ENCODE measurements around the gene PRRG2. TPM values are rescaled to one million over a fixed set of nuclear protein-coding genes. Genes with fewer than 3 reads are reported as not detected.
"Not testable (repeated sequence)": the region's sequence is repeated elsewhere in the genome, so short reads cannot be mapped to it uniquely, and the experiment has no call there.

PRRG2 gene
- polyA plus RNA-seq, 1 donor, result 11.4 TPM

- no peaks in the 10 kb centered on the region for H3K27me3 ChIP-seq (ENCODE audit: control insufficient read depth, insufficient read depth, low read length)
- no peaks in the 10 kb centered on the region for H3K4me1 ChIP-seq (ENCODE audit: control insufficient read depth, insufficient read depth, low read length)
- WGBS (ENCODE audit: insufficient coverage, low lambda C conversion rate), result no CpG with 5 or more reads among the region's 7 CpGs
- peaks cover 79% of the 10 kb centered on the region for H3K36me3 ChIP-seq (ENCODE audit: control insufficient read depth, insufficient read depth, low read length)
- no peaks in the 10 kb centered on the region for H3K9me3 ChIP-seq (ENCODE audit: control insufficient read depth, low read depth, low read length)
- H3K27ac ChIP-seq (ENCODE audit: low read length), result no peak overlapping the region
- H3K4me3 ChIP-seq (ENCODE audit: low read length), result no peak overlapping the region
- no peak for DNase-seq
These were observed 24.5 kb downstream of the PRRG2 start for GRCh38 chr19:49605605-49606004.

GRCh38 chr19:49609499-49610092 is 28.5 kb downstream of the PRRG2 start:
- Histone ChIP-seq H3K4me1 (ENCODE audit: control insufficient read depth, insufficient read depth, low read length) (peaks cover 7% of the 10 kb centered on the region), H3K9me3 (ENCODE audit: control insufficient read depth, low read depth, low read length) (no peaks in the 10 kb centered on the region), H3K27me3 (ENCODE audit: control insufficient read depth, insufficient read depth, low read length) (no peaks in the 10 kb centered on the region), H3K4me3 (ENCODE audit: low read length) (no peak overlapping the region), H3K27ac (ENCODE audit: low read length) (no peak overlapping the region), H3K36me3 (ENCODE audit: control insufficient read depth, insufficient read depth, low read length) (peaks cover 70% of the 10 kb centered on the region)
- no peak for DNase-seq
- WGBS (ENCODE audit: insufficient coverage, low lambda C conversion rate), result 93% methylated on average over 3 of the region's 12 CpGs

GRCh38 chr19:49613374-49613773 is 32.3 kb downstream of the PRRG2 start:
- Histone ChIP-seq H3K4me3 (ENCODE audit: low read length) (no peak overlapping the region), H3K27ac (ENCODE audit: low read length) (no peak overlapping the region), H3K36me3 (ENCODE audit: control insufficient read depth, insufficient read depth, low read length) (peaks cover 73% of the 10 kb centered on the region), H3K27me3 (ENCODE audit: control insufficient read depth, insufficient read depth, low read length) (no peaks in the 10 kb centered on the region), H3K4me1 (ENCODE audit: control insufficient read depth, insufficient read depth, low read length) (peaks cover 7% of the 10 kb centered on the region), H3K9me3 (ENCODE audit: control insufficient read depth, low read depth, low read length) (peaks cover 4% of the 10 kb centered on the region)
- WGBS (ENCODE audit: insufficient coverage, low lambda C conversion rate), result 80% methylated on average over 2 of the region's 4 CpGs
- DNase-seq, result no peak

GRCh38 chr19:49614096-49614833 is 33.1 kb downstream of the PRRG2 start:
- DNase-seq, result no peak
- Histone ChIP-seq H3K36me3 (ENCODE audit: control insufficient read depth, insufficient read depth, low read length) (peaks cover 69% of the 10 kb centered on the region), H3K9me3 (ENCODE audit: control insufficient read depth, low read depth, low read length) (peaks cover 4% of the 10 kb centered on the region), H3K4me3 (ENCODE audit: low read length) (no peak overlapping the region), H3K27ac (ENCODE audit: low read length) (no peak overlapping the region), H3K27me3 (ENCODE audit: control insufficient read depth, insufficient read depth, low read length) (no peaks in the 10 kb centered on the region), H3K4me1 (ENCODE audit: control insufficient read depth, insufficient read depth, low read length) (peaks cover 7% of the 10 kb centered on the region)
- WGBS (ENCODE audit: insufficient coverage, low lambda C conversion rate), result 100% methylated on average over 3 of the region's 19 CpGs

- no peak for DNase-seq
- no CpG with 5 or more reads among the region's 23 CpGs for WGBS (ENCODE audit: insufficient coverage, low lambda C conversion rate)
- H3K27ac ChIP-seq (ENCODE audit: low read length), result no peak overlapping the region
- H3K4me1 ChIP-seq (ENCODE audit: control insufficient read depth, insufficient read depth, low read length), result peaks cover 7% of the 10 kb centered on the region
- no peak overlapping the region for H3K4me3 ChIP-seq (ENCODE audit: low read length)
- H3K36me3 ChIP-seq (ENCODE audit: control insufficient read depth, insufficient read depth, low read length), result peaks cover 69% of the 10 kb centered on the region
- H3K27me3 ChIP-seq (ENCODE audit: control insufficient read depth, insufficient read depth, low read length), result no peaks in the 10 kb centered on the region
- H3K9me3 ChIP-seq (ENCODE audit: control insufficient read depth, low read depth, low read length), result peaks cover 4% of the 10 kb centered on the region
These were observed 34.7 kb downstream of the PRRG2 start for GRCh38 chr19:49615861-49616260.

GRCh38 chr19:49616532-49616931 is 35.4 kb downstream of the PRRG2 start:
- H3K4me3 ChIP-seq (ENCODE audit: low read length), result no peak overlapping the region
- no peak for DNase-seq
- peaks cover 4% of the 10 kb centered on the region for H3K9me3 ChIP-seq (ENCODE audit: control insufficient read depth, low read depth, low read length)
- no peaks in the 10 kb centered on the region for H3K27me3 ChIP-seq (ENCODE audit: control insufficient read depth, insufficient read depth, low read length)
- H3K4me1 ChIP-seq (ENCODE audit: control insufficient read depth, insufficient read depth, low read length), result peaks cover 7% of the 10 kb centered on the region
- no CpG with 5 or more reads among the region's 7 CpGs for WGBS (ENCODE audit: insufficient coverage, low lambda C conversion rate)
- H3K27ac ChIP-seq (ENCODE audit: low read length), result no peak overlapping the region
- peaks cover 68% of the 10 kb centered on the region for H3K36me3 ChIP-seq (ENCODE audit: control insufficient read depth, insufficient read depth, low read length)

- Histone ChIP-seq H3K27ac (ENCODE audit: low read length) (no peak overlapping the region), H3K4me3 (ENCODE audit: low read length) (no peak overlapping the region), H3K9me3 (ENCODE audit: control insufficient read depth, low read depth, low read length) (peaks cover 4% of the 10 kb centered on the region), H3K4me1 (ENCODE audit: control insufficient read depth, insufficient read depth, low read length) (peaks cover 7% of the 10 kb centered on the region), H3K27me3 (ENCODE audit: control insufficient read depth, insufficient read depth, low read length) (no peaks in the 10 kb centered on the region), H3K36me3 (ENCODE audit: control insufficient read depth, insufficient read depth, low read length) (peaks cover 72% of the 10 kb centered on the region)
- WGBS (ENCODE audit: insufficient coverage, low lambda C conversion rate), result 100% methylated on average over 1 of the region's 7 CpGs
- no peak for DNase-seq
These were observed 35.8 kb downstream of the PRRG2 start for GRCh38 chr19:49616945-49617344.

GRCh38 chr19:49617860-49618259 is 36.7 kb downstream of the PRRG2 start:
- not testable (repeated sequence) for H3K4me3 ChIP-seq (ENCODE audit: low read length); H3K27me3 ChIP-seq (ENCODE audit: control insufficient read depth, insufficient read depth, low read length); H3K27ac ChIP-seq (ENCODE audit: low read length); H3K4me1 ChIP-seq (ENCODE audit: control insufficient read depth, insufficient read depth, low read length); DNase-seq; H3K9me3 ChIP-seq (ENCODE audit: control insufficient read depth, low read depth, low read length)
- 100% methylated on average over 1 of the region's 13 CpGs for WGBS (ENCODE audit: insufficient coverage, low lambda C conversion rate)
- peaks cover 73% of the 10 kb centered on the region for H3K36me3 ChIP-seq (ENCODE audit: control insufficient read depth, insufficient read depth, low read length)

GRCh38 chr19:49624967-49625910 is 44.1 kb downstream of the PRRG2 start:
- Histone ChIP-seq H3K27me3 (ENCODE audit: control insufficient read depth, insufficient read depth, low read length) (no peaks in the 10 kb centered on the region), H3K9me3 (ENCODE audit: control insufficient read depth, low read depth, low read length) (no peaks in the 10 kb centered on the region), H3K4me3 (ENCODE audit: low read length) (no peak overlapping the region), H3K4me1 (ENCODE audit: control insufficient read depth, insufficient read depth, low read length) (no peaks in the 10 kb centered on the region), H3K36me3 (ENCODE audit: control insufficient read depth, insufficient read depth, low read length) (peaks cover 45% of the 10 kb centered on the region), H3K27ac (ENCODE audit: low read length) (no peak overlapping the region)
- no CpG with 5 or more reads among the region's 27 CpGs for WGBS (ENCODE audit: insufficient coverage, low lambda C conversion rate)
- no peak for DNase-seq

GRCh38 chr19:49626226-49626625 is 45.1 kb downstream of the PRRG2 start:
- no peak for DNase-seq
- Histone ChIP-seq H3K36me3 (ENCODE audit: control insufficient read depth, insufficient read depth, low read length) (peaks cover 39% of the 10 kb centered on the region), H3K4me1 (ENCODE audit: control insufficient read depth, insufficient read depth, low read length) (no peaks in the 10 kb centered on the region), H3K9me3 (ENCODE audit: control insufficient read depth, low read depth, low read length) (no peaks in the 10 kb centered on the region), H3K27ac (ENCODE audit: low read length) (no peak overlapping the region), H3K27me3 (ENCODE audit: control insufficient read depth, insufficient read depth, low read length) (no peaks in the 10 kb centered on the region), H3K4me3 (ENCODE audit: low read length) (no peak overlapping the region)
- WGBS (ENCODE audit: insufficient coverage, low lambda C conversion rate), result no CpG with 5 or more reads among the region's 11 CpGs
